ENCODE results near the gene PRKRIP1. TPM values are rescaled to one million over a fixed set of nuclear protein-coding genes. Genes with fewer than 3 reads are reported as not detected.
"Not testable (repeated sequence)": the region's sequence is repeated elsewhere in the genome, so short reads cannot be mapped to it uniquely, and the experiment has no call there.

The PRKRIP1 gene
- total RNA-seq, 1 donor from 2014 or later: 18.2 TPM

DNA sequence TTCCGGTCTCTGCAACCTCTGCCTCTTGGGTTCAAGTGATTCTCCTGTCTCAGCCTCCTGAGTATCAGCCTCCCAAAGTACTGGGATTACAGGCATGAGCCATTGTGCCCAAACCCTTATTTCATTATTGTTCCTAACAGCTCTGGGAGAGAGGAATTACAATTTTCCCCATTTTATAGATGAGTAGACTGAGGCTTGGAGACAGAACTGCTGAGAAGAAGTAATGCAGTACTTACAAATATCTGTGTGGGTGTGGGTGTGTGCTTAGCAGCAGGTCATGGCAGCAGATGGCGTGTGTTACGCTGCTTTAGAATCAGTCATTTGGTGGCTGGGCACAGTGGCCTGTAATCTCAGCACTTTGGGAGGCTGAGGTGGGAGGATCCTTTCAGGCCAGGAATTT, 7.4 kb downstream of the PRKRIP1 start:
- H3K4me3 ChIP-seq (ENCODE audit: low read depth, low read length): no peak overlapping the region
- H3K36me3 ChIP-seq (ENCODE audit: control insufficient read depth, insufficient read depth, low read length): peaks cover 31% of the 10 kb centered on the region
- no peak for TF ChIP-seq CTCF (IDR thresholded peaks at IDR 0.05; ENCODE audit: insufficient read depth, low read length, severe bottlenecking)
- no peak for DNase-seq (ENCODE audit: low read depth)
- no peak for FAIRE-seq
- H3K27me3 ChIP-seq (ENCODE audit: control insufficient read depth, insufficient read depth, low read length): no peaks in the 10 kb centered on the region

GRCh38 chr7:102404005-102404861, 8.1 kb downstream of the PRKRIP1 start:
- H3K27me3 ChIP-seq (ENCODE audit: control insufficient read depth, insufficient read depth, low read length): no peaks in the 10 kb centered on the region
- peak; percentile 77 for TF ChIP-seq CTCF (IDR thresholded peaks at IDR 0.05; ENCODE audit: insufficient read depth, low read length, severe bottlenecking)
- no peak overlapping the region for H3K4me3 ChIP-seq (ENCODE audit: low read depth, low read length)
- peak; percentile 61 for DNase-seq (ENCODE audit: low read depth)
- H3K36me3 ChIP-seq (ENCODE audit: control insufficient read depth, insufficient read depth, low read length): peaks cover 30% of the 10 kb centered on the region
- FAIRE-seq: no peak

DNA sequence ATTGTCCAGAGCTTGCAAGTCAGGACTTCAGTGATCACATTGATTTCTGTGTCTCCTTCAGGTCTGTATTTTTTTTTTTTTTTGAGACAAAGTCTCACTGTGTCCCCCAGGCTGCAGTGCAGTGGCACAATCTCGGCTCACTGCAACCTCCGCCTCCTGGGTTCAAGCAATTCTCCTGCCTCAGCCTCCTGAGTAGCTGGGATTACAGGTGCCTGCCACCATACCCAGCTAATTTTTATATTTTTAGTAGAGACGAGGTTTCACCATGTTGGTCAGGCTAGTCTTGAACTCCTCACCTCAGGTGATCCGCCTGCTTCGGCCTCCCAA, 8.7 kb downstream of the PRKRIP1 start:
- not testable (repeated sequence) for H3K27me3 ChIP-seq (ENCODE audit: control insufficient read depth, insufficient read depth, low read length); DNase-seq (ENCODE audit: low read depth); FAIRE-seq; H3K4me3 ChIP-seq (ENCODE audit: low read depth, low read length)
- H3K36me3 ChIP-seq (ENCODE audit: control insufficient read depth, insufficient read depth, low read length): peaks cover 26% of the 10 kb centered on the region

DNA sequence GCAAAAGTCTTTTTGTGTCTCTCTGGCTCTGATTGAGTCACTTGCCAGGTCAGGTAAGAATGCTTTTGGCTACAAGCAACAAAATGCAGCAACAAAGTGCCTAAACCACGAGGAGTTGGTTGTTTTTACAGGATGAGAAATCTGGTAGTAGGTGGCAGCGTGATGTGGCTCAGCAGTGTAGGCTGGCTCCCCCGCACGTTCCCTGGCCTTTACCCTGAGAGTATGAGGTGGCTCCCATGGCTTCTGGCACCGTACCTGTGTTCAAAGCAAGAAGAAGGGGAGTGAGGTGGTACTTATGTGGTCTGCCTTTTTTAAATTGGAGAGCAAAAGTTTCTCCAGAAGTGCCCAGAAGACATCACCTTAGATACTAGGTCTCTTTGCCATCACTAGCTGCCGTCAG, 11.7 kb downstream of the PRKRIP1 start:
- peaks cover 22% of the 10 kb centered on the region for H3K36me3 ChIP-seq (ENCODE audit: control insufficient read depth, insufficient read depth, low read length)
- DNase-seq (ENCODE audit: low read depth) (no peak), FAIRE-seq (no peak)
- no peak overlapping the region for H3K4me3 ChIP-seq (ENCODE audit: low read depth, low read length)
- no peak for TF ChIP-seq CTCF (IDR thresholded peaks at IDR 0.05; ENCODE audit: insufficient read depth, low read length, severe bottlenecking)
- H3K27me3 ChIP-seq (ENCODE audit: control insufficient read depth, insufficient read depth, low read length): no peaks in the 10 kb centered on the region

GRCh38 chr7:102408530-102408929, 12.4 kb downstream of the PRKRIP1 start:
- H3K27me3 ChIP-seq (ENCODE audit: control insufficient read depth, insufficient read depth, low read length); FAIRE-seq; H3K4me3 ChIP-seq (ENCODE audit: low read depth, low read length); DNase-seq (ENCODE audit: low read depth): not testable (repeated sequence)
- peaks cover 24% of the 10 kb centered on the region for H3K36me3 ChIP-seq (ENCODE audit: control insufficient read depth, insufficient read depth, low read length)

DNA sequence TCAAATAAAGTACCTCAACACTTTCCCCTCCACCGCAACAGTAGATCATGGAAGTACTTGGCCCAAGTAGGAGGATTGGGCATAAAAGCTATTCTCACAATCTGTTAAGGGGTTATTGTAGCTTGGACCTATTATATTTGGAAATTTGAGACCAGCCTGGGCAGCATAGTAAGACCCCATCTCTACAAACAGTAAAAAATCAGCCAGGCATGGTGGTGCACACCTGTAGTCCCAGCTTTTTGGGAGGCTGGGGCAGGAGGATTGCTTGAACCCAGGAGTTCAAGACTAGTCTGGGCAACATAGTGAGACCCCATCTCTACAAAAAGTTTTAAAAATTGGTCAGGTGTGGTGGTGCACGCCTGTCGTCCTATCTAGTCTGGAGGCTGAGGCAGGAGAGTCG, 13.2 kb downstream of the PRKRIP1 start:
- H3K36me3 ChIP-seq (ENCODE audit: control insufficient read depth, insufficient read depth, low read length): peaks cover 19% of the 10 kb centered on the region
- no peaks in the 10 kb centered on the region for H3K27me3 ChIP-seq (ENCODE audit: control insufficient read depth, insufficient read depth, low read length)
- FAIRE-seq (no peak), DNase-seq (ENCODE audit: low read depth) (no peak)
- TF ChIP-seq CTCF (IDR thresholded peaks at IDR 0.05; ENCODE audit: insufficient read depth, low read length, severe bottlenecking): no peak
- no peak overlapping the region for H3K4me3 ChIP-seq (ENCODE audit: low read depth, low read length)

DNA sequence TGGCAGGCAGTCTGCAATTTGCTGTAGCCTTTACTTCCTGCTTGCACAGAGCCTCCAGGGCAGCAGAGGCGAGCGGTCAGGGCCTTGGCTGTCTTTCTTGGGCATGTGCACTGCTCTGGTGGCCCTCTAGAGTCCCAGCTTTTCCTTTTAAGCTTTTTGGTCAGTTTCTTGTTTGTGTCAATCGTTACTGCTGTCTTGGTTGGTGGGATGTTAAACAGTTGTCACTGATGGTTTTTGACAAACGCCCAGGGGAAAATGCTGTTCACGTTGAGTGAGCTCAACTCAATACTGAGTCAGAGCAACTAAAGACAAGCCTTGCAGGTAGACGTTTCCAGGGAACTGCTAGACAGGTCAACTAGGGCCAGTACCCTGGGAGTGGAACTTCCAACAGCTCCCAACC, 14.0 kb downstream of the PRKRIP1 start:
- Histone ChIP-seq H3K27me3 (ENCODE audit: control insufficient read depth, insufficient read depth, low read length) (no peaks in the 10 kb centered on the region), H3K4me3 (ENCODE audit: low read depth, low read length) (no peak overlapping the region), H3K36me3 (ENCODE audit: control insufficient read depth, insufficient read depth, low read length) (peaks cover 18% of the 10 kb centered on the region)
- no peak for TF ChIP-seq CTCF (IDR thresholded peaks at IDR 0.05; ENCODE audit: insufficient read depth, low read length, severe bottlenecking)
- DNase-seq (ENCODE audit: low read depth) (no peak), FAIRE-seq (no peak)

Measured in bronchial epithelial cell (primary cell).